Activated naive CD8-positive, alpha-beta T cell treated with anti-CD3 and anti-CD28 coated beads for 36 hours (primary cell): ENCODE results near the gene BTBD18. TPM values are rescaled to one million over a fixed set of nuclear protein-coding genes. Genes with fewer than 3 reads are reported as not detected.
A peak's percentile ranks its signal among the peaks of the same experiment; 100 is the strongest.

Source experiments
- DNase-seq: peaks from one replicate; pipeline ENCODE4 v3.0.0; 2021
- H3K27ac Mint-ChIP-seq: one replicate; pipeline ENCODE4 v1.8.0; 2022; ENCODE audit warnings: mild to moderate bottlenecking, moderate library complexity, mixed read lengths
- H3K27me3 Mint-ChIP-seq: one replicate; pipeline ENCODE4 v1.8.0; 2022; ENCODE audit warnings: mild to moderate bottlenecking, mixed read lengths
- H3K36me3 Mint-ChIP-seq: one replicate; pipeline ENCODE4 v1.8.0; 2021; ENCODE audit warnings: mild to moderate bottlenecking, mixed read lengths
- H3K4me1 Mint-ChIP-seq: one replicate; pipeline ENCODE4 v1.8.0; 2021; ENCODE audit warnings: mixed read lengths
- H3K4me3 Mint-ChIP-seq: one replicate; pipeline ENCODE4 v1.8.0; 2022; ENCODE audit warnings: mild to moderate bottlenecking, moderate library complexity, mixed read lengths
- H3K9me3 Mint-ChIP-seq: one replicate; pipeline ENCODE4 v1.8.0; 2022; ENCODE audit warnings: mixed read lengths
- total RNA-seq, 2 experiments: library from RNA; stranded (reverse); gene quantifications; one replicate each; pipeline ENCODE4 v1.2.3, GENCODE V29; 2021

The BTBD18 gene, protein sequence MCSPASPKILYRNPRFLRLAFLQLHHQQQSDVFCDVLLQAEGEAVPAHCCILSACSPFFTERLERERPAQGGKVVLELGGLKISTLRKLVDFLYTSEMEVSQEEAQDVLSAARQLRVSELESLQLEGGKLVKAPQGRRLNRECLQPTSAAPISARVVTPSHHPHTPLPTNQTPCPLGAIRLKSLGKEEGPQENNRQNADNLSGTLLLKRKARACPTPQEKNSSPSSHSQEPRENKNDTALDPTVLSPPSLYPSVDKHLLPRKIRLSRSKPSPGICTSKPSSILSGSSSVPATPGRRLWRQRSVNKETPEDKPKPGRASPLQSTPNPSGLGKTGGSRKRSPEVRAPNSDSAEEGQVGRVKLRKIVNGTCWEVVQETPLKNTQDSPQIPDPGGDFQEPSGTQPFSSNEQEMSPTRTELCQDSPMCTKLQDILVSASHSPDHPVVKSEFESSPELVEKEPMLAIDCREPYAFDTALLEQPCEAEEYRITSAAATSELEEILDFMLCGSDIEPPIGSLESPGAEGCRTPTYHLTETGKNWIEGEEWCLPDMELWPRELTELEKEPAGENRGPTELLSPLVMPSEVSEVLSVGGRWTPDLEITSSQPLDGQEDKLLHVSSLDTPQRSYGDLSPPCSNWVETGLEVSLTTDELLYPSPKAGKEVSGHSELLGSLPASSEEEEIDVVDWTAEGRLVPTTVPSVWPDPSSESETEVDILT
- total RNA-seq = not detected

DNA sequence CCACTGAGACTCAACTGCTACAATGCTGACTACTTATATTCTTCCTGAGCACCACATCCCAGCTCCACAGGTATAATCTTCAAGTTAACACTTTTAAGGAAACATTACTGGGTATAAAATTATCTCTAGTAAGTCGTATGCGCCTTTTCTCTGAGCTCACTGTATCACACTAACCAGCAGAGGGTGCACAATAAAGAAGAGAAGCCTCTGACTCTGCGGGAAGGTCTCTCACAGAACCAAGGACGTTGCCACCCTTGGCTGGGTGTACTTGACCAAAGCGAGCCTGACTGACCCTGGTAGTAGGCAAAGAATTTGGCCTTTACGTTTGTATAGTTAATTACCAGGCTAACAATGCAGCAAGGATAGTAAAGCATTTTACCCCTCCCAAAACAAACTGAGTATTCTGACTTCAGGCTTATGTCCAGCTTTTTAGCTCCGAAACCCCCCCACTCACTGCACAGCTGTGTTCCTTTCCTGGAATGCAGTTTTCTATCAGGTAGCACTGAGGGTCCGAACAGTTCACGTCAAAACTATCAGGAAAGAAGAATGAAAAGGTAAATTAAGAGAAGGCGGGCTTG is at the start of gene BTBD18:
Gene BTBD18, minus strand, starts transcription at position 144 of the 578 bp plus-strand sequence. CDS start 631 bp downstream, outside the sequence.
- no peaks in the 10 kb centered on the region for H3K9me3 Mint-ChIP-seq
- H3K4me3 Mint-ChIP-seq = no peak within 1 kb of the TSS
- H3K36me3 Mint-ChIP-seq = peaks cover 7% of the 10 kb centered on the region
- no peak for DNase-seq
- H3K27ac Mint-ChIP-seq = peak within 1 kb of the TSS; percentile 65
- peaks cover 14% of the 10 kb centered on the region for H3K4me1 Mint-ChIP-seq
- no peaks in the 10 kb centered on the region for H3K27me3 Mint-ChIP-seq

DNA sequence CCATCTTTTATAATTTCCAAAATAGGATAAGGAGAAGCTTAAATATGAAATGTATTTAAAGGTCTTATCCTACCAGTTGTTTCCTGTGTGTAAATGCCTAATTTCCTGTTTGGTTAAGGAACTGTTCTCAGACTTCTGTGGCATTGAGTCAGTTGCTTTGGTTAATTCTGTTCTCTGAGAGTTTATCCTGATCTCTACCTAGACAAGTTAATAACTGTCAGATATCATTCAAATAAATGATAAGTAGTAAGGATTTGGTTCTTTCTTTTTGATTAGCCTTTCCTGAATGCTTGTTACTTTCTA is 49.5 kb upstream of the BTBD18 start:
- Mint-ChIP-seq H3K9me3 (no peaks in the 10 kb centered on the region), H3K4me1 (peaks cover 21% of the 10 kb centered on the region), H3K36me3 (peaks cover 4% of the 10 kb centered on the region), H3K27ac (peak overlapping the region; percentile 62), H3K4me3 (no peak overlapping the region), H3K27me3 (no peaks in the 10 kb centered on the region)
- no peak for DNase-seq

DNA sequence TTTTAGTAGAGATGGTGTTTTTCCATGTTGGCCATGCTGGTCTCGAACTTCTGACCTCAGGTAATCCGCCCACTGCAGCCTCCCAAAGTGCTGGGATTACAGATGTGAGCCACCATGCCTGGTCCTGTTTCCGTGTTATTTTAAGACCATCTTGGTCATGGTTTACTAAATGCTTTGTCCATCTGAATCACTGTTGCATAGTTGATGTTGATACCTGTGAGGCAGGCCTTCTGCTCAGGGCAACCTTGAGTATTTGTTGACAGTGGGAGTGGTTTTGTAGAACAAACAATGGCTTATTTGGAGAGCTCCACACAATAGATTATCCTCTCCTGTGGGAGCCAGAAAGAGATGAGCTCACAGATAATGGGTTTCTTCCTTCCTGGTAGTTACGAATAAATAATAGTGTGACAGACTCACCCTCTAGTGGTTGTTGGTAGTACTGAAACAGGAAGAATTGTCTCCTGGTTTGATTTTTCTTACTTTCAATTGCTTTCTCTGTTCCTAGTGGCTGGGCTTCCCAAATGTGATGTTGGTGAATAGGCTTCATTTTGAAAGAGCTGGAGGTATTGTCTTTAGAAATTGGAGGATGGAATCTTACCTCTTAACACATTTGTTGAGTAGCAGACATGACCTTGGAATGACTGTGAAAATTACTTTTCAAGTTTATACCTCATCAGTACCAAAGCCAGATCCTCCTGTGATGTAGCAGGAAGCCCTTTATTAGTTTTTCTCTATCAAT is 49.0 kb upstream of the BTBD18 start:
- H3K4me3 Mint-ChIP-seq = no peak overlapping the region
- H3K4me1 Mint-ChIP-seq = peaks cover 21% of the 10 kb centered on the region
- no peaks in the 10 kb centered on the region for H3K9me3 Mint-ChIP-seq
- no peak for DNase-seq
- H3K27ac Mint-ChIP-seq = peak overlapping the region; percentile 27
- peaks cover 4% of the 10 kb centered on the region for H3K36me3 Mint-ChIP-seq
- H3K27me3 Mint-ChIP-seq = no peaks in the 10 kb centered on the region

GRCh38 chr11:57798905-57799559 is 47.4 kb upstream of the BTBD18 start:
- DNase-seq = no peak
- H3K9me3 Mint-ChIP-seq = no peaks in the 10 kb centered on the region
- no peaks in the 10 kb centered on the region for H3K27me3 Mint-ChIP-seq
- H3K4me1 Mint-ChIP-seq = peaks cover 23% of the 10 kb centered on the region
- H3K27ac Mint-ChIP-seq = peak overlapping the region; percentile 76
- H3K4me3 Mint-ChIP-seq = no peak overlapping the region
- H3K36me3 Mint-ChIP-seq = peaks cover 4% of the 10 kb centered on the region

- peaks cover 36% of the 10 kb centered on the region for H3K4me1 Mint-ChIP-seq
- no peaks in the 10 kb centered on the region for H3K27me3 Mint-ChIP-seq
- H3K9me3 Mint-ChIP-seq = no peaks in the 10 kb centered on the region
- H3K36me3 Mint-ChIP-seq = peaks cover 14% of the 10 kb centered on the region
- peak overlapping the region; percentile 60 for H3K4me3 Mint-ChIP-seq
- DNase-seq = no peak
- H3K27ac Mint-ChIP-seq = peak overlapping the region; percentile 91
Observed at GRCh38 chr11:57793351-57794115, 41.9 kb upstream of the BTBD18 start.

DNA sequence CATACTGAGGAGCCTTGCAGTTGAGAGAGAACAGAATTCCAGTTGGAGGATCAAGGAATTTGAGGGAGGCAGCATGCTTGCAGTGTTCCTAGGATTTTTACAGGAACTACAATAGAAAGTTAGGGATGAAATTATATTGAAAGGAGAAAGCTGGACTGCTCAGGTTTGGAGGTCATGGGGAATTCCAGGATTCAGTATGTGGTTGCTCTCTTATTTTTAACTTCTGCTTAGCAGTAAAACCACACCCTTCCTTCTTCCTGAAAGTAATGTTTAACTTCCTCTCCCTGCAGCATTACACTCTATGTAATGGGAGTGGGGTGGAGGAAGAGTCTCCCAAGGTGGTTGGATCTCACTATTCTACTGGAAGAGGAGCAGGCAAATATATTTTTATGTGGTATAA is 41.3 kb upstream of the BTBD18 start:
- Mint-ChIP-seq H3K4me3 (peak overlapping the region; percentile 60), H3K9me3 (no peaks in the 10 kb centered on the region), H3K27me3 (no peaks in the 10 kb centered on the region), H3K27ac (peak overlapping the region; percentile 91), H3K36me3 (peaks cover 13% of the 10 kb centered on the region), H3K4me1 (peaks cover 36% of the 10 kb centered on the region)
- DNase-seq = no peak

- Mint-ChIP-seq H3K36me3 (peaks cover 11% of the 10 kb centered on the region), H3K4me3 (peak overlapping the region; percentile 50), H3K4me1 (peaks cover 36% of the 10 kb centered on the region), H3K27ac (peak overlapping the region; percentile 91), H3K27me3 (no peaks in the 10 kb centered on the region), H3K9me3 (no peaks in the 10 kb centered on the region)
- DNase-seq = peak; percentile 80
Observed at GRCh38 chr11:57792060-57792541, 40.5 kb upstream of the BTBD18 start.

- Mint-ChIP-seq H3K27ac (peak overlapping the region; percentile 91), H3K36me3 (peaks cover 11% of the 10 kb centered on the region), H3K9me3 (no peaks in the 10 kb centered on the region), H3K4me1 (peaks cover 36% of the 10 kb centered on the region), H3K4me3 (peak overlapping the region; percentile 50), H3K27me3 (no peaks in the 10 kb centered on the region)
- peak; percentile 7 for DNase-seq
Observed at GRCh38 chr11:57791321-57792059, 39.9 kb upstream of the BTBD18 start.

- H3K4me1 Mint-ChIP-seq = peaks cover 31% of the 10 kb centered on the region
Observed at GRCh38 chr11:57788703-57789088, 37.1 kb upstream of the BTBD18 start.

GRCh38 chr11:57787920-57788702 is 36.5 kb upstream of the BTBD18 start:
- Mint-ChIP-seq H3K4me3 (no peak overlapping the region), H3K27ac (no peak overlapping the region), H3K4me1 (peaks cover 25% of the 10 kb centered on the region), H3K27me3 (no peaks in the 10 kb centered on the region), H3K9me3 (no peaks in the 10 kb centered on the region), H3K36me3 (peaks cover 6% of the 10 kb centered on the region)
- no peak for DNase-seq

More at GRCh38 chr11:57788703-57789088, 37.1 kb upstream of the BTBD18 start:
- Mint-ChIP-seq H3K9me3 (no peaks in the 10 kb centered on the region), H3K4me3 (no peak overlapping the region), H3K27ac (no peak overlapping the region), H3K36me3 (peaks cover 10% of the 10 kb centered on the region), H3K27me3 (no peaks in the 10 kb centered on the region)
- no peak for DNase-seq

GRCh38 chr11:57787006-57787604 is 35.5 kb upstream of the BTBD18 start:
- Mint-ChIP-seq H3K4me1 (peaks cover 18% of the 10 kb centered on the region), H3K27me3 (no peaks in the 10 kb centered on the region), H3K4me3 (no peak overlapping the region), H3K36me3 (peaks cover 5% of the 10 kb centered on the region), H3K9me3 (no peaks in the 10 kb centered on the region), H3K27ac (no peak overlapping the region)
- no peak for DNase-seq

GRCh38 chr11:57786436-57786835 is 34.8 kb upstream of the BTBD18 start:
- H3K4me1 Mint-ChIP-seq = peaks cover 16% of the 10 kb centered on the region
- no peaks in the 10 kb centered on the region for H3K9me3 Mint-ChIP-seq
- DNase-seq = no peak
- peaks cover 3% of the 10 kb centered on the region for H3K36me3 Mint-ChIP-seq
- no peak overlapping the region for H3K27ac Mint-ChIP-seq
- no peaks in the 10 kb centered on the region for H3K27me3 Mint-ChIP-seq
- no peak overlapping the region for H3K4me3 Mint-ChIP-seq
